NCI-H2196 treated with DMSO at 0.1 percent for 48 hours (cell line): ENCODE measurements around the gene TRAPPC6A.

Source experiments
- DNase-seq: peaks from one replicate; lab custom pipeline; 2025; ENCODE audit not compliant: unreplicated experiment; lab: John Stamatoyannopoulos, UW

Gene TRAPPC6A

GRCh38 chr19:45177817-45178261 lies at the start of gene TRAPPC6A:
Gene TRAPPC6A, minus strand, starts transcription at chr19:45178237. Its CDS starts 19 bp downstream, at chr19:45178218.
- DNase-seq, result no peak

- DNase-seq, result no peak
Observed at GRCh38 chr19:45224645-45225044, 46.6 kb upstream of the TRAPPC6A start.

GRCh38 chr19:45223879-45224278 lies 45.8 kb upstream of the TRAPPC6A start:
- no peak for DNase-seq

GRCh38 chr19:45222724-45223123 lies 44.7 kb upstream of the TRAPPC6A start:
- no peak for DNase-seq

- DNase-seq, result no peak
Observed at GRCh38 chr19:45218911-45219743, 41.1 kb upstream of the TRAPPC6A start.

- no peak for DNase-seq
Observed at GRCh38 chr19:45218426-45218825, 40.4 kb upstream of the TRAPPC6A start.

GRCh38 chr19:45217957-45218334 lies 39.9 kb upstream of the TRAPPC6A start:
- DNase-seq, result no peak

GRCh38 chr19:45217193-45217956 lies 39.3 kb upstream of the TRAPPC6A start:
- no peak for DNase-seq

- DNase-seq, result no peak
Observed at GRCh38 chr19:45216667-45217066, 38.6 kb upstream of the TRAPPC6A start.

GRCh38 chr19:45215391-45216191 lies 37.6 kb upstream of the TRAPPC6A start:
- DNase-seq, result peak; percentile 17

GRCh38 chr19:45213031-45213430 lies 35.0 kb upstream of the TRAPPC6A start:
- no peak for DNase-seq

- no peak for DNase-seq
Observed at GRCh38 chr19:45211751-45212381, 33.8 kb upstream of the TRAPPC6A start.

- DNase-seq, result no peak
Observed at GRCh38 chr19:45206328-45206727, 28.3 kb upstream of the TRAPPC6A start.

GRCh38 chr19:45205810-45206209 lies 27.8 kb upstream of the TRAPPC6A start:
- no peak for DNase-seq

GRCh38 chr19:45202637-45203036 lies 24.6 kb upstream of the TRAPPC6A start:
- DNase-seq, result no peak

GRCh38 chr19:45200568-45200967 lies 22.5 kb upstream of the TRAPPC6A start:
- DNase-seq, result no peak

- no peak for DNase-seq
Observed at GRCh38 chr19:45195764-45196163, 17.7 kb upstream of the TRAPPC6A start.

- DNase-seq, result no peak
Observed at GRCh38 chr19:45191375-45191774, 13.3 kb upstream of the TRAPPC6A start.

GRCh38 chr19:45189971-45190370 lies 11.9 kb upstream of the TRAPPC6A start:
- DNase-seq, result no peak

- DNase-seq, result no peak
Observed at GRCh38 chr19:45187421-45188100, 9.5 kb upstream of the TRAPPC6A start.
